Measurements from ENCODE around the gene NSD2. TPM values are rescaled to one million over a fixed set of nuclear protein-coding genes. Genes with fewer than 3 reads are reported as not detected.

The NSD2 gene
- 113 and 122 TPM in 2 replicates for total RNA-seq (2022)
- percentile 83 among the genes with signal in this experiment for Bru-seq, nascent RNA
- percentile 88 among the genes with signal in this experiment for BruChase-seq, experiment 1, labeled RNA remaining after a 2-hour chase
- percentile 90 among the genes with signal in this experiment for BruChase-seq, experiment 2, labeled RNA remaining after a 6-hour chase
- long read RNA-seq, full-length matches to known transcripts, result 17 of 61 reads
- long read RNA-seq, partial matches to known transcripts, result 25 of 61 reads
- long read RNA-seq, other reads (novel, unspliced or antisense), result 19 of 61 reads

- no peak for TF ChIP-seq CTCF (IDR thresholded peaks at IDR 0.05; ENCODE audit: insufficient read depth in 1 of 2, low read depth in 1 of 2, low read length in 1 of 2, severe bottlenecking in 1 of 2, unreplicated experiment in 1 of 2)
- H3K4me3 Mint-ChIP-seq (ENCODE audit: unreplicated experiment), result peak within 1 kb of the TSS; percentile 93
- Histone ChIP-seq H3K9me3 (no peaks in the 10 kb centered on the region), H3K4me1 (peaks cover 55% of the 10 kb centered on the region), H3K4me3 (ENCODE audit: low read depth, low read length) (peak within 1 kb of the TSS; percentile 69), H3K36me3 (ENCODE audit: control insufficient read depth, insufficient read depth, low read length) (no peaks in the 10 kb centered on the region), H3K27me3 (replicated peaks; ENCODE audit: control insufficient read depth, insufficient read depth, low read length) (no peaks in the 10 kb centered on the region)
- no peaks in the 10 kb centered on the region for H3K27me3 Mint-ChIP-seq (ENCODE audit: insufficient read depth, unreplicated experiment)
- H3K36me3 Mint-ChIP-seq (ENCODE audit: insufficient read depth, unreplicated experiment), result peaks cover 13% of the 10 kb centered on the region
- intact Hi-C loops (cut with micrococcal nuclease; ENCODE audit: unreplicated experiment), result loop anchor here (2.0 to 5.0 kb wide), 2 partner anchors 28 to 41 kb away; no protein-coding TSS in a partner anchor
- POLR2A ChIA-PET, result interaction anchor here (0.6 to 1.7 kb wide), 5 partner anchors 15 to 159 kb away, joined by 3 to 16 read pairs (median 5); partner anchors contain the start of genes LETM1 and SLBP
- H3K4me1 Mint-ChIP-seq (ENCODE audit: low read depth, unreplicated experiment), result peaks cover 21% of the 10 kb centered on the region
- H3K9me3 Mint-ChIP-seq (ENCODE audit: unreplicated experiment), result no peaks in the 10 kb centered on the region
- DNase-seq, result peak; percentile 87 to 95
- BruUV-seq (replicated peaks), result no TSS peak
- peak within 1 kb of the TSS; percentile 89 for H3K27ac Mint-ChIP-seq (ENCODE audit: unreplicated experiment)
- CTCF ChIA-PET, result interaction anchor here (0.5 kb wide), 1 partner anchor 164 kb away, joined by 4 read pairs; no protein-coding TSS in a partner anchor
These were observed at the start of gene NSD2 for GRCh38 chr4:1870578-1871443. NSD2 (plus strand) TSS chr4:1871393; CDS start chr4:1900655, 29,262 bp downstream.

DNA sequence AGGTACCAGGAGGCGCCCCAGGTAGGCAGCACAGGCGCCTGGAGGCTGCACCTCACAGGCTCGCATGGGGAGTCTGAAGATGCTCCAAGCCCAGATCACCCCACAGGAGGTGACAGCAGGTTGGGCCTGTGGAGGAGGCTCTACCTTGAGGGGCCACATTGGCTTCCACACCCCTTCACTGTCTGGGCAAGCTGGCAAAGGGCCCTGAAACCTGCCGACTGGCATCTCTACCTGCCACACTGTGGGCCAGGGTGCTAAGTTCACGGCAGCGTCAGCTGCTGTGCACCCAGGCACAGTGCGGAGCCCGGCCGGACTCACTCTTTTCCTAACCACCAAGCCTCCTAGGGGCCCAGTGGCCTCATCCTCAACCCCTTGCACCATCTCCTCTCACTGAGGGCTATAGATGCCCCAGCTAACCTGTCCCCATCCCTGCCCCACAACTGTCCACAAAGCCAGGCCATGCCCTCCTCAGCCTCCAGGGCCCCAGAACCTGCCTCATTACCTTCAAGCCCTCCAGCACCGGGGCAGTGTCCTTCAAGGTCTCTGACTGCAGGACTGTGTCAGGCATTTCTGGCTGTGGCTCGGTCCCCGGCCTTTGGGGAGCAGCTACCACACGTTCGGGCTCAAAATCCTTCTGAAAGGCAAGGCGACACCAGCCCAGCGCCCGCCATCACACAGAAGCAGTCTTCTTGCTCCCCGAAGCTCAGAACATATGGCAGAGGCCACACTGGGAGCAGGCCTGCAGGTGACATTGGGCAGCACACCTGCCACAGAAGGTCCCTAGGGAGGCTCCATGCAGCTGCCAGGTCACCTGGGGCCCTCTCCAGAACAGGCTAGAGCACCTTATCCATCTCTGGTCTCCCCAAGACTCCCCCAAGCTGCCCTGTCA lies 49.3 kb upstream of the NSD2 start:
- POLR2A ChIA-PET, result no interaction called here
- H3K4me3 Mint-ChIP-seq (ENCODE audit: unreplicated experiment), result no peak overlapping the region

More for the DNA sequence above, 49.3 kb upstream of the NSD2 start:
- H3K4me3 ChIP-seq (ENCODE audit: low read depth, low read length), result no peak overlapping the region
- Mint-ChIP-seq H3K9me3 (ENCODE audit: unreplicated experiment) (no peaks in the 10 kb centered on the region), H3K27ac (ENCODE audit: unreplicated experiment) (no peak overlapping the region), H3K36me3 (ENCODE audit: insufficient read depth, unreplicated experiment) (peaks cover 58% of the 10 kb centered on the region), H3K27me3 (ENCODE audit: insufficient read depth, unreplicated experiment) (no peaks in the 10 kb centered on the region), H3K4me1 (ENCODE audit: low read depth, unreplicated experiment) (no peaks in the 10 kb centered on the region)
- H3K4me1 ChIP-seq, result no peaks in the 10 kb centered on the region
- H3K36me3 ChIP-seq (ENCODE audit: control insufficient read depth, insufficient read depth, low read length), result peaks cover 1% of the 10 kb centered on the region
- CTCF ChIA-PET, result no interaction called here
- intact Hi-C loops (cut with micrococcal nuclease; ENCODE audit: unreplicated experiment), result no loop called here
- no peaks in the 10 kb centered on the region for H3K9me3 ChIP-seq
- no TSS peak for BruUV-seq (replicated peaks)
- no peaks in the 10 kb centered on the region for H3K27me3 ChIP-seq (replicated peaks; ENCODE audit: control insufficient read depth, insufficient read depth, low read length)
- DNase-seq, result no peak
- no peak for TF ChIP-seq CTCF (IDR thresholded peaks at IDR 0.05; ENCODE audit: insufficient read depth in 1 of 2, low read depth in 1 of 2, low read length in 1 of 2, severe bottlenecking in 1 of 2, unreplicated experiment in 1 of 2)
